Retinal pigment epithelial cell (primary cell): ENCODE data around the gene DSG4.

Source experiments
- DNase-seq: peaks from one replicate; pipeline ENCODE4 v3.0.0-alpha.2; 2010; ENCODE audit warnings: low read depth
- H3K4me3 ChIP-seq: 2 replicates; pipeline ENCODE4 v1.5.1; 2011; ENCODE audit warnings: mild to moderate bottlenecking, low read length, control low read depth, moderate library complexity
- CTCF ChIP-seq: conservative IDR thresholded peaks from 2 replicates; pipeline ENCODE4 v1.5.1; 2011; ENCODE audit warnings: low read depth, low read length, control low read depth, inconsistent platforms

The DSG4 gene

DNA sequence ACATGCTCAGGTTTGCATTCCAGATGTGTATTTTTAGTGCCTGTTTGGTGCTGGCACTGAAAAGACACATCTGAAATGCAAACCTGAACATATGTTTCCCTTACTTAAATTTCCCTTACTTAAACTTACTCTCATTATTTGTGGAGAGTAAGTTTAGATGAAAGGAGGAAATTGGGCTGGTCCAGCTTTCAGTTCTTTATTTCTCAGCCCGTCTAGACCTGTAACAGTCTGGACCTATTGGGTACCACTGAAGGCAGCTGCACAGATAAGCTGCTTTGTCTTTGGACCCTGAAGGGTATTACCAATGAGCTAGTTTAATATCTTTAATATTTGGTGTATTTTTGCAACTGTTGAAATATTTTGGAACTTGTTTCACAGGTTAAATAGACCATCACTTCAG is 54.0 kb downstream of the DSG4 start:
- no peak for DNase-seq
- no peak overlapping the region for H3K4me3 ChIP-seq
- no peak for TF ChIP-seq CTCF

DNA sequence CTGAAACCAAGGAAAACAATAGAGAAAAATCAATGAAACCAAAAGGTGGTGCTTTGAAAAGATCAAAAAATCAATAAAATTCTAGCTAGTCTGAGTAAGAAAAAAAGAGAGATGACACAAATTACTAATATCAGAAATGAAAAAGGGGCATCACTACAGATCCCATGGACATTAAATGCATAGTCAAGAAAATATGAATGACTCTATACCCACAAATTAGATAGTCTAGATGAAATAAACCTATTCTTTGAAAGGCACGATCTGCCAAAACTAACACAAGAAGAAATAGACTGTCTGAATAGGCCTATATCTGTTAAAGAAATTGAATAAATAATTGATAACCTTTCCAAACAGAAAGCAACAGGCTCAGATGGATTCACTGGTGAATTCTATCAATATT is 55.7 kb downstream of the DSG4 start:
- TF ChIP-seq CTCF = no peak
- DNase-seq = no peak
- H3K4me3 ChIP-seq = no peak overlapping the region

DNA sequence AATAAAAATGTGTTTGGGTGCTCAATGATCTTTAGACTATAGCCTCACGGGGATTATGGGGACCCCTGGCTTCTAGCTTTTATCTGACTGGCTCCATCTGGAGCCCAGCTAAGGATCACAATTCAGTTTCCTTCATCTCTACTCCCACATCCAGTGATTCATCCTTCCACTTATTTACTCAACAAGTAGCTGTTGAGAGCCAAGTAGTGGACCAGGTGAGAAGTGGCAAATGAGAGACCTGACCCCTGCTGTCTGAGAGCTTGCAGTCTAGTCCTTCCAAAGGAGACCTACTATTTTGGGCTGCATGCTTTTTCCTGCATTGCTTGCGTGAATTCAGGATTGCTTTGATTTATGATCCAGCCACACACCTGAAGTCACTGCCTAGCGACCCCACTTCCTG is 60.2 kb downstream of the DSG4 start:
- TF ChIP-seq CTCF = no peak
- no peak for DNase-seq
- H3K4me3 ChIP-seq = no peak overlapping the region

DNA sequence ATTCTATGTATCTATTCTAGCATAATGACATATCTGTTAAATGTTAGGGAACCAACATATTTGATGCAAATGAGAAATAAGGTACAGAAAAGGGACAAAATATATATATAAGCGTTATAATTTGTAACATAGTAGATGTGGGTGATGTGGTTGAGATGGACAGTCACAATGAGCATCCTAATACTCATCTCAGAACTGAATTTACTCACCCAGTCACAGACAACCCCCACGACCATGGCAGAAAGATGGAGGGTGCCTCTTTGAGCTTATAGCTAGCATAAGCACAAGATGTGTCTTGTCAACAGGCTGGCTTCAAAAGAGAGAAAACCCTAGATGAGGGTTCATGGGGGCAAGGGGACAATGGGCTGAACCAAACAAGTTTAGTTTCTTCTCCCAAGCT is 61.8 kb downstream of the DSG4 start:
- TF ChIP-seq CTCF = no peak

DNA sequence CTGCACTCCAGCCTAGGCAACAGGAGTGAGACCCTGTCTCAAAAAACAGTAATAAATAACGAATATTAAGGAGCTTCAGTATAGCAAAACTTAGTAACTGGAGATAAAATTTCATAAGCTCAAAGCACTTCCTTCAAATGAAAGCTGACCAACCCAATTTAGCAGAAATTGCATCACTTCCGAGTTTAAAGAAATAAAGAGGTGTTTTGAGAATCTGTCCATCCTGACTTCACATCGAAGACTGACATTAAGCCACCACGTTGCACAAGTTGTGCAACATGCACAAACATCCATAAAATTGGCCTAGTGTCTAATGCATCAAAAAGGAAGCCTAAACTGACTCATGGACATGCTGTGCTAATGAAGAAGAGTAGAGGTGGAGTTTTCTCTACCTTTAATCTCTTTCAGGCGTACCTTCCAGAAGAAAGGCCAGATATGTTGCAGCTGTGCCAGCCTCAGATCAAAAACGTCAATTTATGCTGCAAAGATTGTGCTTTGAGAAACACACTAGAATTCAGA is 63.3 kb downstream of the DSG4 start:
- no peak for DNase-seq
- TF ChIP-seq CTCF = no peak
- no peak overlapping the region for H3K4me3 ChIP-seq

More for the DNA sequence above, 61.8 kb downstream of the DSG4 start:
- no peak for DNase-seq
- no peak overlapping the region for H3K4me3 ChIP-seq

GRCh38 chr18:31440787-31441186 is 64.2 kb downstream of the DSG4 start:
- no peak for DNase-seq
- H3K4me3 ChIP-seq = no peak overlapping the region
- no peak for TF ChIP-seq CTCF

GRCh38 chr18:31441493-31441892 is 64.9 kb downstream of the DSG4 start:
- TF ChIP-seq CTCF = no peak
- H3K4me3 ChIP-seq = no peak overlapping the region
- DNase-seq = no peak
